ENCODE data around the gene LOXL3. TPM values are rescaled to one million over a fixed set of nuclear protein-coding genes. Genes with fewer than 3 reads are reported as not detected.

Gene LOXL3
- total and polyA plus RNA-seq, 2 of the 8 experiments (the other 6 are each of a cell fraction or from before 2014, with no cell fraction given): 22.4 to 27.2 TPM

DNA sequence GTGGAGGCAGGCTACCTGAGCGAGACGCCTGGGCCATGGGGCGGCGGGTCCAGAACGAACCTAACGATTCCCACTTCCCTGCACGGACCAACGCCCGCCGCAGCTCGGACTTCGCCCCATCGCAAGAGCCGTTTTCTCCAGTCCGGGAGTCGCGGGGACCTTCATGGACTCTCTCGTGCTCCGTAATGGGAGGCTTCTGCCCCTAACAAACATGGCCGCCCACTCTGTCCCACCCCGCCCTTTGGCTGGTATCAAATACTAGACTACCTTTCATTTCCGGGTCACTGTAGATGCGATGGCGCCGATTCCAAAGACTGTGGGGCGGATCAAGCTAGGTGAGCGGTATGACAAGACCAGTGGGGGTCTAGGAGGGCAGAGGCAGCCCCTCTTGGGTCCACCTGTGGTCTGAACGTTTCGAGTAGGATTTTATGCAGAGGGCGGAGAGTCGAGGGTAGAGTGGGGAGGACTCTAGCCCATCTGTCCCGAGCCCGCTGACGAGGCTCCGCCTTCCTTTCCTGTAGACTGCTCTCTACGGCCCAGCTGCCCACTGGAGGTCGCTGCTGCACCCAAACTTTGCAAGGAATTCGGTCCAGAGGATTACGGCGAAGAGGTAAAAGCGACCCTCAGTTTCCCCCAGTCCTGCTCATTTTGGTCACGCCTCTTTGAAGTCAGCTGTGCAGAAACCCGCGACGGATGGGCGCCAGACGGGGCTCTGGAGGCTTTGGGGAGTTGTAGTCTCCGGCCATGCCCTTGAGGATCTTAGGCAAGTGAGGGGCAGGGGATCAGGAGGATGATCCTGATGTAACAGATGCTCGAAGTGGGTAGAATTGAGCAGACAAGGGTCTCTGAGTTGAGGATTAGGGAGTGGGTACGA lies 70.7 kb downstream of the LOXL3 start, which contains the start of the genes CCDC142 and TTC31:
CCDC142 (minus strand) TSS at position 198 of the 874 bp plus-strand sequence; CDS start at position 37, 161 bp downstream.
TTC31 (plus strand) TSS at position 281 of the 874 bp plus-strand sequence; CDS start at position 296, 15 bp downstream.
- Histone ChIP-seq H3K4ac (replicated peaks; ENCODE audit: insufficient read length, low read depth, low read length) (peak within 1 kb of the TSS; percentile 85), H2BK5ac (ENCODE audit: low read depth, low read length) (peak within 1 kb of the TSS; percentile 97), H2BK12ac (ENCODE audit: low read depth, low read length) (no peak within 1 kb of the TSS; the same call in 1 of the 2 replicates), H4K20me1 (replicated peaks in 1 of 2; ENCODE audit: control insufficient read depth in 1 of 2, insufficient read depth in 2 of 2, low read length in 2 of 2) (peaks cover 4 to 8% of the 10 kb centered on the region in 2 experiments), H4K91ac (replicated peaks; ENCODE audit: insufficient read length, low read length) (peak within 1 kb of the TSS; percentile 98), H2BK120ac (replicated peaks; ENCODE audit: low read depth, low read length) (peak within 1 kb of the TSS; percentile 99), H4K8ac (ENCODE audit: extremely low read depth, insufficient read depth, low read length) (peak within 1 kb of the TSS; percentile 99), H3K9me3 (ENCODE audit: insufficient read depth in 2 of 2, low read depth in 1 of 2, low read length in 1 of 2) (no peaks in the 10 kb centered on the region), H2BK15ac (ENCODE audit: low read length) (0 out of 2 replicates have a peak within 1 kb of the TSS, but pooled peaks have one; percentile 92), H3K27ac (ENCODE audit: low read depth, low read length) (peak within 1 kb of the TSS; percentile 92), H3K56ac (replicated peaks; ENCODE audit: insufficient read length, low read depth, low read length) (peak within 1 kb of the TSS; percentile 95), H3K4me3 (ENCODE audit: extremely low read depth in 1 of 4, insufficient read depth in 2 of 4, low read depth in 3 of 4, low read length in 4 of 4) (peak within 1 kb of the TSS; percentile 69 to 99 (median 93)), H3K4me2 (ENCODE audit: insufficient read depth in 1 of 2, low read depth in 2 of 2, low read length in 2 of 2) (peak within 1 kb of the TSS; percentile 98 to 100), H3K27me3 (replicated peaks in 1 of 4; ENCODE audit: control insufficient read depth in 3 of 4, extremely low read depth in 1 of 4, insufficient read depth in 3 of 4, low read length in 3 of 4) (no peaks in the 10 kb centered on the region; a peak in 1 of 7 replicates), H3K23me2 (ENCODE audit: low read depth, low read length) (peaks cover 9% of the 10 kb centered on the region; the same call in 1 of the 2 replicates), H3K23ac (ENCODE audit: insufficient read length) (no peak within 1 kb of the TSS), H3K4me1 (replicated peaks in 1 of 4; ENCODE audit: control insufficient read depth in 3 of 4, insufficient read depth in 4 of 4, low read length in 3 of 4) (peaks cover 0 to 10% (median 4%) of the 10 kb centered on the region in 4 experiments; a peak in 4 of 7 replicates), H3K9ac (replicated peaks in 1 of 4; ENCODE audit: extremely low read depth in 1 of 4, low read depth in 3 of 4, low read length in 3 of 4) (peak within 1 kb of the TSS; percentile 68 to 87 (median 82)), H2BK20ac (ENCODE audit: low read length) (no peak within 1 kb of the TSS), H3K36me3 (ENCODE audit: control insufficient read depth in 2 of 4, insufficient read depth in 4 of 4, low read length in 3 of 4) (peaks cover 0 to 6% (median 2%) of the 10 kb centered on the region in 4 experiments; a peak in 5 of 8 replicates), H3K18ac (ENCODE audit: extremely low read depth, low read length) (peak within 1 kb of the TSS; percentile 100), H2AK5ac (ENCODE audit: low read depth, low read length) (no peak within 1 kb of the TSS), H2AFZ (ENCODE audit: low read length) (peak within 1 kb of the TSS; percentile 97; the same call in 1 of the 2 replicates), H4K5ac (ENCODE audit: insufficient read length, low read depth, low read length) (peak within 1 kb of the TSS; percentile 95), H3K14ac (ENCODE audit: insufficient read length) (no peak within 1 kb of the TSS), H3K79me2 (ENCODE audit: control insufficient read depth in 1 of 2, insufficient read depth in 2 of 2, low read length in 2 of 2) (peaks cover 0 to 9% of the 10 kb centered on the region in 2 experiments; a peak in 1 of 4 replicates), H3K79me1 (ENCODE audit: low read depth, low read length) (no peaks in the 10 kb centered on the region; the same call in 1 of the 2 replicates)
- ChIA-PET CTCF (ENCODE audit: partially characterized antibody) (interaction anchor here (1.0 to 8.0 kb wide), 26 partner anchors 10 to 108 kb away, joined by 3 to 73 read pairs (median 6); partner anchors contain the start of genes AUP1, HTRA2, INO80B and LBX2), POLR2A (ENCODE audit: partially characterized antibody) (interaction anchor here (0.9 to 7.3 kb wide), 21 partner anchors 9 to 105 kb away, joined by 3 to 85 read pairs (median 6); partner anchors contain the start of genes AUP1, C2orf81, DQX1 and HTRA2)
- DNase-seq (ENCODE audit: low read depth in 1 of 2, low spot score in 2 of 2) (peak; percentile 83 to 96), FAIRE-seq (peak; percentile 66)
- WGBS, 2 experiments (ENCODE audit: extremely low coverage in 1 of 2, insufficient coverage in 1 of 2, insufficient read length in 1 of 2, insufficient replicate concordance in 2 of 2, low coverage in 1 of 2, low lambda C conversion rate in 2 of 2, missing lambda C conversion rate in 1 of 2): 4% methylated on average over 50 of the region's 50 CpGs; no CpG with 5 or more reads in 1 of the 2 experiments
- TF ChIP-seq JUN (IDR thresholded peaks at IDR 0.05; ENCODE audit: low read depth, low read length) (no peak), GABPA (IDR thresholded peaks at IDR 0.05; ENCODE audit: borderline replicate concordance, insufficient read depth, low read length) (peak; percentile 80), RAD21 (IDR thresholded peaks at IDR 0.05 in 1 of 2, conservative IDR thresholded peaks at IDR 0.05 in 1 of 2; ENCODE audit: low read depth in 2 of 2, low read length in 2 of 2) (peak; percentile 79 to 85), CBX5 (IDR thresholded peaks at IDR 0.05; ENCODE audit: low read depth, low read length) (no peak), TEAD4 (IDR thresholded peaks at IDR 0.05; ENCODE audit: low read depth, low read length) (peak; percentile 85), KDM1A (IDR thresholded peaks at IDR 0.05; ENCODE audit: borderline replicate concordance, low read length) (no peak)
- TF ChIP-seq, protein P1, sequence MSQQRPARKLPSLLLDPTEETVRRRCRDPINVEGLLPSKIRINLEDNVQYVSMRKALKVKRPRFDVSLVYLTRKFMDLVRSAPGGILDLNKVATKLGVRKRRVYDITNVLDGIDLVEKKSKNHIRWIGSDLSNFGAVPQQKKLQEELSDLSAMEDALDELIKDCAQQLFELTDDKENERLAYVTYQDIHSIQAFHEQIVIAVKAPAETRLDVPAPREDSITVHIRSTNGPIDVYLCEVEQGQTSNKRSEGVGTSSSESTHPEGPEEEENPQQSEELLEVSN (IDR thresholded peaks at IDR 0.05): peak; percentile 52
